D341Med (cell line): Measurements from ENCODE around the gene SGPL1.
"Not testable (repeated sequence)": the region's sequence is repeated elsewhere in the genome, so short reads cannot be mapped to it uniquely, and the experiment has no call there.

Experiments used
- DNase-seq: peaks from one replicate; pipeline ENCODE4 v3.0.0; 2012; ENCODE audit warnings: low spot score

The SGPL1 gene

GRCh38 chr10:70843776-70844489 is 28.2 kb downstream of the SGPL1 start:
- no peak for DNase-seq

- DNase-seq, result no peak
Observed at GRCh38 chr10:70845256-70845655, 29.5 kb downstream of the SGPL1 start.

GRCh38 chr10:70845816-70846215 is 30.1 kb downstream of the SGPL1 start:
- DNase-seq, result no peak

- no peak for DNase-seq
Observed at GRCh38 chr10:70846795-70847194, 31.0 kb downstream of the SGPL1 start.

GRCh38 chr10:70847659-70848360 is 32.1 kb downstream of the SGPL1 start:
- DNase-seq, result no peak

- DNase-seq, result no peak
Observed at GRCh38 chr10:70849582-70850016, 33.9 kb downstream of the SGPL1 start.

- no peak for DNase-seq
Observed at GRCh38 chr10:70850097-70850496, 34.3 kb downstream of the SGPL1 start.

- DNase-seq, result no peak
Observed at GRCh38 chr10:70851597-70852475, 36.1 kb downstream of the SGPL1 start.

GRCh38 chr10:70853038-70853437 is 37.3 kb downstream of the SGPL1 start:
- no peak for DNase-seq

GRCh38 chr10:70853457-70853856 is 37.7 kb downstream of the SGPL1 start:
- DNase-seq, result no peak

GRCh38 chr10:70856454-70856853 is 40.7 kb downstream of the SGPL1 start:
- no peak for DNase-seq

- DNase-seq, result no peak
Observed at GRCh38 chr10:70858759-70859158, 43.0 kb downstream of the SGPL1 start.

GRCh38 chr10:70861495-70862197 is 45.9 kb downstream of the SGPL1 start:
- DNase-seq, result not testable (repeated sequence)

- no peak for DNase-seq
Observed at GRCh38 chr10:70863470-70864160, 47.9 kb downstream of the SGPL1 start.

- no peak for DNase-seq
Observed at GRCh38 chr10:70864935-70865334, 49.2 kb downstream of the SGPL1 start.

GRCh38 chr10:70866424-70866823 is 50.7 kb downstream of the SGPL1 start:
- DNase-seq, result no peak

GRCh38 chr10:70872291-70872690 is 56.5 kb downstream of the SGPL1 start:
- no peak for DNase-seq

GRCh38 chr10:70874061-70874460 is 58.3 kb downstream of the SGPL1 start:
- DNase-seq, result no peak

- no peak for DNase-seq
Observed at GRCh38 chr10:70879207-70879606, 63.5 kb downstream of the SGPL1 start.

GRCh38 chr10:70880077-70880534 is 64.4 kb downstream of the SGPL1 start:
- DNase-seq, result peak; percentile 70

GRCh38 chr10:70884741-70885140 is 69.0 kb downstream of the SGPL1 start:
- DNase-seq, result no peak
